Thymus (tissue), 11 donors: ENCODE results near the gene TRIM45. TPM values are rescaled to one million over a fixed set of nuclear protein-coding genes. Genes with fewer than 3 reads are reported as not detected.

Experiments used
- DNase-seq, 9 donors: peaks; one replicate each; pipeline ENCODE4 v3.0.0-alpha.2; 2013; ENCODE audit warnings: low spot score in 9 of 9, low read depth in 6 of 9, missing footprints in 1 of 9
- H3K27ac ChIP-seq, 2 donors: one replicate each; pipeline ENCODE4 v1.5.1; 2013; ENCODE audit warnings: control low read depth in 1 of 2, low read depth in 1 of 2, low read length in 1 of 2, mild to moderate bottlenecking in 1 of 2, moderate library complexity in 1 of 2
- H3K27me3 ChIP-seq, 2 donors: one replicate each; pipeline ENCODE4 v1.5.1; 2013; ENCODE audit warnings: low read length in 1 of 2; ENCODE audit not compliant: control insufficient read depth in 2 of 2, insufficient read depth in 1 of 2
- H3K36me3 ChIP-seq, 2 donors: one replicate each; pipeline ENCODE4 v1.5.1; 2013; ENCODE audit warnings: low read length in 1 of 2, mild to moderate bottlenecking in 1 of 2, moderate library complexity in 1 of 2; ENCODE audit not compliant: control insufficient read depth in 2 of 2, insufficient read depth in 2 of 2
- H3K4me1 ChIP-seq, 2 donors: one replicate each; pipeline ENCODE4 v1.5.1; 2013; ENCODE audit warnings: low read length in 2 of 2; ENCODE audit not compliant: control insufficient read depth in 2 of 2, insufficient read depth in 2 of 2
- H3K4me3 ChIP-seq, 2 donors: one replicate each; pipeline ENCODE4 v1.5.1; 2013; ENCODE audit warnings: low read length in 2 of 2, control low read depth in 1 of 2, mild to moderate bottlenecking in 1 of 2
- H3K9me3 ChIP-seq, 2 donors: one replicate each; pipeline ENCODE4 v1.5.1; 2013; ENCODE audit warnings: low read length in 1 of 2, mild to moderate bottlenecking in 1 of 2; ENCODE audit not compliant: control insufficient read depth in 2 of 2, insufficient read depth in 1 of 2
- WGBS: extraction: QIAGEN DNeasy Blood & Tissue Kit; methylation state at CpG from one replicate; pipeline ENCODE4 v1.1.7; 2013; 5-methylcytosine and 5-hydroxymethylcytosine counted together
- polyA plus RNA-seq: library from polyadenylated mRNA; stranded (reverse); fragments of 200-250 nt; gene quantifications from one replicate; pipeline ENCODE4 v1.2.3, GENCODE V29; 2013
- total RNA-seq: library from RNA; stranded (reverse); fragments of 120-200 nt; gene quantifications from one replicate; pipeline ENCODE4 v1.2.4, GENCODE V29; 2013
- donor health status: healthy.

Gene TRIM45
- total and polyA plus RNA-seq, 2 donors, result 1.1 to 2.7 TPM

DNA sequence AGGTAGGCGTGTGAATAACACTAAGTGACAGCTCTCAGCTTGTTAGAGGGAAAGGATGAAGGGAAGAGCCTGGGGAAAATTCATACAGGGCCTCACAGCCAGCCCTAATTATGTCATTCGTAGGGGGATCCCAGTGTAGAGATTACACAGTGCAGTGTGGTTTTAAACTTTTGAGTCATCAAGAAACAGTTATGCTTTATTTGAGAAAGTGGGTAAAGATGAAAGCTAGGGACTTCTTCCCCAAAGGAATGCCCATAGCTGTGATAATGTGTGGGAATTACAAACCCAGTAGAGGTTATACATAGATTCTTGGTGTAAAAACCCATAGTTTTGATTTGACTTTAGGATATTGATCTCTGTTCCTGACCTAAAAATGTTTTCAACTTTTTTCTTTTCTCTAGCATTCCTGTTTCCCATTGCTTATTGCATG, 59.5 kb downstream of the TRIM45 start:
- no peak overlapping the region for H3K4me3 ChIP-seq
- WGBS, result 92% methylated on average over 2 of the region's 2 CpGs
- peaks cover 5 to 12% of the 10 kb centered on the region in 2 donors for H3K4me1 ChIP-seq
- DNase-seq, result no peak
- H3K27ac ChIP-seq, result no peak overlapping the region
- peaks cover 2 to 15% of the 10 kb centered on the region in 2 donors for H3K36me3 ChIP-seq
- H3K27me3 ChIP-seq, result no peaks in the 10 kb centered on the region
- H3K9me3 ChIP-seq, result peaks cover 0 to 3% of the 10 kb centered on the region in 2 donors

Other genes starting within 250 kb of the TRIM45 start
- 19.7 TPM for gene PTGFRN, start 211.8 kb downstream of the TRIM45 start, total RNA-seq
- 26.0 TPM for gene PTGFRN, start 211.8 kb downstream of the TRIM45 start, polyA plus RNA-seq
- gene CD101, start 120.0 kb downstream of the TRIM45 start, total RNA-seq, result 3.8 TPM
- gene CD101, start 120.0 kb downstream of the TRIM45 start, polyA plus RNA-seq, result 3.4 TPM
- 26.3 TPM for gene TTF2, start 61.4 kb downstream of the TRIM45 start, total RNA-seq
- 5.8 TPM for gene TTF2, start 61.4 kb downstream of the TRIM45 start, polyA plus RNA-seq
- 0.09 TPM for gene VTCN1, start 89.2 kb upstream of the TRIM45 start, total RNA-seq
- gene VTCN1, start 89.2 kb upstream of the TRIM45 start, polyA plus RNA-seq, result 0.07 TPM
- gene MAN1A2, start 245.7 kb upstream of the TRIM45 start, total RNA-seq, result 26.4 TPM
- gene MAN1A2, start 245.7 kb upstream of the TRIM45 start, polyA plus RNA-seq, result 10.6 TPM